HG02642 (cell line): ENCODE measurements around the gene TMEFF2.
"Not testable (repeated sequence)": the region's sequence is repeated elsewhere in the genome, so short reads cannot be mapped to it uniquely, and the experiment has no call there.

Source experiments
- ATAC-seq: cut with Tn5 transposase; IDR thresholded peaks from one replicate; pipeline ENCODE4 v1.9.1; 2021; ENCODE audit warnings: mild to moderate bottlenecking; ENCODE audit not compliant: unreplicated experiment, poor library complexity

TMEFF2 gene

GRCh38 chr2:191942739-191943103 lies 252.0 kb downstream of the TMEFF2 start:
- ATAC-seq, result no peak

GRCh38 chr2:191942090-191942738 lies 252.5 kb downstream of the TMEFF2 start:
- ATAC-seq, result no peak

- ATAC-seq, result no peak
Observed at GRCh38 chr2:191941376-191941929, 253.3 kb downstream of the TMEFF2 start.

- ATAC-seq, result no peak
Observed at GRCh38 chr2:191938779-191939178, 256.0 kb downstream of the TMEFF2 start.

GRCh38 chr2:191936882-191937405 lies 257.8 kb downstream of the TMEFF2 start:
- ATAC-seq, result no peak

- no peak for ATAC-seq
Observed at GRCh38 chr2:191935247-191935646, 259.5 kb downstream of the TMEFF2 start.

- ATAC-seq, result peak; percentile 99
Observed at GRCh38 chr2:191933307-191934105, 261.2 kb downstream of the TMEFF2 start.

- ATAC-seq, result no peak
Observed at GRCh38 chr2:191932286-191932685, 262.4 kb downstream of the TMEFF2 start.

- ATAC-seq, result no peak
Observed at GRCh38 chr2:191931329-191931728, 263.4 kb downstream of the TMEFF2 start.

GRCh38 chr2:191930205-191930604 lies 264.5 kb downstream of the TMEFF2 start:
- no peak for ATAC-seq

- ATAC-seq, result no peak
Observed at GRCh38 chr2:191929288-191929687, 265.4 kb downstream of the TMEFF2 start.

GRCh38 chr2:191927991-191928390 lies 266.7 kb downstream of the TMEFF2 start:
- no peak for ATAC-seq

- no peak for ATAC-seq
Observed at GRCh38 chr2:191927319-191927867, 267.3 kb downstream of the TMEFF2 start.

- no peak for ATAC-seq
Observed at GRCh38 chr2:191926671-191927070, 268.1 kb downstream of the TMEFF2 start.

- no peak for ATAC-seq
Observed at GRCh38 chr2:191923652-191923997, 271.1 kb downstream of the TMEFF2 start.

- peak; percentile 96 for ATAC-seq
Observed at GRCh38 chr2:191922736-191923651, 271.7 kb downstream of the TMEFF2 start.

- ATAC-seq, result not testable (repeated sequence)
Observed at GRCh38 chr2:191921650-191922049, 273.1 kb downstream of the TMEFF2 start.

- no peak for ATAC-seq
Observed at GRCh38 chr2:191920502-191920901, 274.2 kb downstream of the TMEFF2 start.

GRCh38 chr2:191917967-191918651 lies 276.6 kb downstream of the TMEFF2 start:
- ATAC-seq, result no peak
